ENCODE measurements around the gene ZCCHC17. TPM values are rescaled to one million over a fixed set of nuclear protein-coding genes. Genes with fewer than 3 reads are reported as not detected.

ZCCHC17 gene
- total and polyA plus RNA-seq, 9 donors: 25.4 to 36.8 (median 27.5) TPM

GRCh38 chr1:31413405-31414001 lies 116.7 kb downstream of the ZCCHC17 start:
- peaks cover 9% of the 10 kb centered on the region for H3K36me3 ChIP-seq (ENCODE audit: control insufficient read depth, insufficient read depth, low read length)
- H3K9me3 ChIP-seq (replicated peaks; ENCODE audit: control insufficient read depth, low read depth, low read length): no peaks in the 10 kb centered on the region
- peaks cover 36% of the 10 kb centered on the region for H3K27me3 ChIP-seq (ENCODE audit: control insufficient read depth, insufficient read depth, low read length)
- under 1% methylated on average over 54 of the region's 54 CpGs for WGBS (ENCODE audit: insufficient coverage)
- peak overlapping the region; percentile 61 for H3K4me3 ChIP-seq (ENCODE audit: low read length)
- peaks cover 33% of the 10 kb centered on the region for H3K4me1 ChIP-seq (ENCODE audit: control insufficient read depth, insufficient read depth, low read length)
- DNase-seq: peak; percentile 80
- H3K27ac ChIP-seq (ENCODE audit: low read length): peak overlapping the region; percentile 90

Other genes with a start within 250 kb of the ZCCHC17 start
- 39.3 TPM for gene PUM1, start 231.3 kb upstream of the ZCCHC17 start, total RNA-seq
- gene PUM1, start 231.3 kb upstream of the ZCCHC17 start, polyA plus RNA-seq (ENCODE audit: insufficient read depth in 1 of 8, insufficient read length in 8 of 8, low replicate concordance in 1 of 8): 10 to 100 TPM; 39.4 to 62.5 (median 55.2) TPM
- gene NKAIN1, start 57.1 kb upstream of the ZCCHC17 start, total RNA-seq: 1.3 TPM
- 1 to 10 TPM; 1.1 to 2.6 (median 2.0) TPM for gene NKAIN1, start 57.1 kb upstream of the ZCCHC17 start, polyA plus RNA-seq (ENCODE audit: insufficient read depth in 1 of 8, insufficient read length in 8 of 8, low replicate concordance in 1 of 8)
- 54.9 TPM for gene SNRNP40, start 244 bp upstream of the ZCCHC17 start, total RNA-seq
- 10 to 100 TPM; 34.8 to 46.4 (median 40.7) TPM for gene SNRNP40, start 244 bp upstream of the ZCCHC17 start, polyA plus RNA-seq (ENCODE audit: insufficient read depth in 1 of 8, insufficient read length in 8 of 8, low replicate concordance in 1 of 8)
- 169 TPM for gene FABP3, start 76.0 kb downstream of the ZCCHC17 start, total RNA-seq
- gene FABP3, start 76.0 kb downstream of the ZCCHC17 start, polyA plus RNA-seq (ENCODE audit: insufficient read depth in 1 of 8, insufficient read length in 8 of 8, low replicate concordance in 1 of 8): 100 to 1,000 TPM; 101 to 195 (median 150) TPM
- 4.0 TPM for gene SERINC2, start 116.2 kb downstream of the ZCCHC17 start, total RNA-seq
- 10 to 100 TPM; 27.4 to 49.0 (median 36.1) TPM for gene SERINC2, start 116.2 kb downstream of the ZCCHC17 start, polyA plus RNA-seq (ENCODE audit: insufficient read depth in 1 of 8, insufficient read length in 8 of 8, low replicate concordance in 1 of 8)